Stimulated activated CD4-positive, alpha-beta T cell treated with anti-CD3 and anti-CD28 coated beads, Interleukin-1b, Interleukin-23, amount 100 ng/mL, for 48 hours (primary cell): ENCODE results near the gene CSMD2.

ENCODE experiments used
- DNase-seq: peaks from one replicate; pipeline ENCODE4 v3.0.0-alpha.2; 2020

The CSMD2 gene

GRCh38 chr1:33573661-33574060 is 591.4 kb downstream of the CSMD2 start:
- no peak for DNase-seq

GRCh38 chr1:33572387-33572786 is 592.6 kb downstream of the CSMD2 start:
- DNase-seq = no peak

- DNase-seq = no peak
Measured at GRCh38 chr1:33569331-33569730, 595.7 kb downstream of the CSMD2 start.

GRCh38 chr1:33563699-33564098 is 601.3 kb downstream of the CSMD2 start:
- DNase-seq = no peak

GRCh38 chr1:33562563-33562962 is 602.5 kb downstream of the CSMD2 start:
- DNase-seq = no peak

GRCh38 chr1:33561576-33561975 is 603.5 kb downstream of the CSMD2 start:
- DNase-seq = no peak

GRCh38 chr1:33560680-33561079 is 604.4 kb downstream of the CSMD2 start:
- DNase-seq = no peak

- DNase-seq = no peak
Measured at GRCh38 chr1:33548721-33549120, 616.3 kb downstream of the CSMD2 start.

GRCh38 chr1:33548319-33548718 is 616.7 kb downstream of the CSMD2 start:
- no peak for DNase-seq

GRCh38 chr1:33547576-33547975 is 617.5 kb downstream of the CSMD2 start:
- no peak for DNase-seq

GRCh38 chr1:33541966-33542365 is 623.1 kb downstream of the CSMD2 start:
- DNase-seq = no peak

- DNase-seq = no peak
Measured at GRCh38 chr1:33537885-33538284, 627.1 kb downstream of the CSMD2 start.

- no peak for DNase-seq
Measured at GRCh38 chr1:33535334-33535733, 629.7 kb downstream of the CSMD2 start.

- DNase-seq = no peak
Measured at GRCh38 chr1:33532936-33533335, 632.1 kb downstream of the CSMD2 start.

GRCh38 chr1:33532250-33532649 is 632.8 kb downstream of the CSMD2 start:
- no peak for DNase-seq

- DNase-seq = no peak
Measured at GRCh38 chr1:33529957-33530356, 635.1 kb downstream of the CSMD2 start.

- no peak for DNase-seq
Measured at GRCh38 chr1:33527934-33528333, 637.1 kb downstream of the CSMD2 start.

GRCh38 chr1:33524586-33524985 is 640.4 kb downstream of the CSMD2 start:
- DNase-seq = no peak

- DNase-seq = no peak
Measured at GRCh38 chr1:33519240-33519884, 645.7 kb downstream of the CSMD2 start.

GRCh38 chr1:33517596-33518250 is 647.3 kb downstream of the CSMD2 start:
- DNase-seq = no peak

GRCh38 chr1:33516891-33517567 is 648.0 kb downstream of the CSMD2 start:
- no peak for DNase-seq

- DNase-seq = no peak
Measured at GRCh38 chr1:33516428-33516827, 648.6 kb downstream of the CSMD2 start.

GRCh38 chr1:33515607-33516006 is 649.4 kb downstream of the CSMD2 start:
- no peak for DNase-seq

GRCh38 chr1:33515112-33515511 is 649.9 kb downstream of the CSMD2 start:
- no peak for DNase-seq
